ENCODE results near the gene TBCE. TPM values are rescaled to one million over a fixed set of nuclear protein-coding genes. Genes with fewer than 3 reads are reported as not detected.
A peak's percentile ranks its signal among the peaks of the same experiment; 100 is the strongest.

TBCE gene
- total RNA-seq, 1 experiment from 2014 or later, result 41.6 TPM

DNA sequence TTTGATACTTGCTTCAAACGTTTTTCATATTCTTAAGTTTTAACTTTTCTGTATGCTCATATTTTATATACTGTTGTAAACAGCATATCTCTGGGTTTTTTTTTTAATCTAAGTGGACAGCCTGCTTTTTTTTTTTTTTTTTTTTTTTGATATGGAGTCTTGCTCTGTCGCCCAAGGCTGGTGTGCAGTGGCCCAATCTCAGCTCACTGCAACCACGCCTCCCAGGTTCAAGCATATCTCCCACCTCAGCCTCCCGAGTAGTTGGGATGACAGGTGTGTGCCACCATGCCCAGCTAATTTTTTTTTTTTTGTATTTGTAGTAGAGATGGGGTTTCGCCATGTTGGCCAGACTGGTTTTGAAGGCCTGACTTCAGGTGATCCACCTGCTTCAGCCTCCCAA lies 1.2 kb downstream of the TBCE start:
- Mint-ChIP-seq H3K27ac (peak overlapping the region in 1 of 3 experiments; percentile 70; a peak in 2 of 7 replicates), H3K27me3 (ENCODE audit: low read depth) (no peaks in the 10 kb centered on the region)
- no peak overlapping the region for H2BK15ac ChIP-seq (ENCODE audit: low read depth, low read length)

More for the DNA sequence above, 1.2 kb downstream of the TBCE start:
- Mint-ChIP-seq H3K9me3 (no peaks in the 10 kb centered on the region), H3K4me3 (peak overlapping the region; percentile 92 to 96), H3K4me1 (peaks cover 15 to 16% of the 10 kb centered on the region in 2 experiments), H3K36me3 (ENCODE audit: insufficient read depth in 1 of 3, low read depth in 3 of 3) (peaks cover 10 to 24% (median 14%) of the 10 kb centered on the region in 3 experiments; a peak in 6 of 7 replicates)
- no peak overlapping the region for H2BK120ac ChIP-seq (ENCODE audit: low read depth, low read length, poor library complexity, severe bottlenecking)
- H2BK20ac ChIP-seq (ENCODE audit: low read depth, low read length, poor library complexity, severe bottlenecking), result no peak overlapping the region
- no peak overlapping the region for H2AK5ac ChIP-seq (ENCODE audit: insufficient read length, low read length)
- no peak overlapping the region for H2BK12ac ChIP-seq (ENCODE audit: insufficient read length, low read depth, low read length)
- H4K91ac ChIP-seq (ENCODE audit: insufficient read length, low read depth, low read length), result no peak overlapping the region
- H4K8ac ChIP-seq (replicated peaks; ENCODE audit: insufficient read length, low read depth, low read length), result no peak overlapping the region
- H2AFZ ChIP-seq (ENCODE audit: low read length), result no peak overlapping the region
- no peak overlapping the region for H3T11ph ChIP-seq (ENCODE audit: low read length)
- no peak overlapping the region for H3K23ac ChIP-seq (ENCODE audit: insufficient read length, low read depth, low read length)
- H3K56ac ChIP-seq (ENCODE audit: insufficient read length, low read depth, low read length), result no peak overlapping the region
- no peaks in the 10 kb centered on the region for H3K27me3 ChIP-seq (ENCODE audit: insufficient read depth, low read length)
- no peak overlapping the region for H3K27ac ChIP-seq (ENCODE audit: insufficient read length, low read depth, low read length)
- no peak overlapping the region for H2BK5ac ChIP-seq (ENCODE audit: insufficient read length, low read length)
- H3K9ac ChIP-seq (ENCODE audit: extremely low read depth, insufficient read length, low read length), result peak overlapping the region; percentile 74
- H3K79me1 ChIP-seq (ENCODE audit: insufficient read depth, low read depth, low read length, poor library complexity, severe bottlenecking), result peaks cover 3% of the 10 kb centered on the region
- H3K4me1 ChIP-seq (ENCODE audit: insufficient read depth, low read length), result no peaks in the 10 kb centered on the region; the same call in 1 of the 2 replicates
- no peak for TF ChIP-seq CTCF (conservative IDR thresholded peaks at IDR 0.05)
- no peak for DNase-seq
- H3K18ac ChIP-seq (ENCODE audit: insufficient read length, low read depth, low read length), result no peak overlapping the region
- no peaks in the 10 kb centered on the region for H3K23me2 ChIP-seq (ENCODE audit: insufficient read length, low read depth, low read length, poor library complexity, severe bottlenecking)
- H3K4me2 ChIP-seq (ENCODE audit: insufficient read depth, insufficient read length, low read length), result peak overlapping the region; percentile 57
- H4K20me1 ChIP-seq (ENCODE audit: control insufficient read depth, insufficient read depth, insufficient read length), result no peaks in the 10 kb centered on the region
- H3K14ac ChIP-seq (ENCODE audit: insufficient read depth, low read length), result no peak overlapping the region
- WGBS (ENCODE audit: extremely low coverage, insufficient read length, low lambda C conversion rate), result no CpG with 5 or more reads among the region's 5 CpGs
- H3K4ac ChIP-seq (ENCODE audit: low read depth, low read length), result no peak overlapping the region
- peaks cover 7% of the 10 kb centered on the region; the same call in 1 of the 2 replicates for H3K79me2 ChIP-seq (ENCODE audit: insufficient read depth, low read length)
- no peak overlapping the region for H4K5ac ChIP-seq (ENCODE audit: insufficient read length, low read depth, low read length)
- H3K9me3 ChIP-seq (ENCODE audit: control insufficient read depth, low read depth, low read length), result no peaks in the 10 kb centered on the region
